Keratinocyte (primary cell): ENCODE measurements around the gene NFATC2. TPM values are rescaled to one million over a fixed set of nuclear protein-coding genes. Genes with fewer than 3 reads are reported as not detected.

Experiments used
- DNase-seq: peaks from one replicate; pipeline ENCODE4 v3.0.0-alpha.2; 2011; ENCODE audit warnings: low read depth, missing footprints, low spot score
- FAIRE-seq: peaks from 2 replicates; lab custom pipeline; 2011; peaks lifted over from hg19 to GRCh38; lab: Jason Lieb, UNC
- H2AFZ ChIP-seq: 2 replicates; pipeline ENCODE4 v1.6.0; 2012; ENCODE audit warnings: low read length, control low read depth, inconsistent platforms; ENCODE audit not compliant: control insufficient read depth
- H3K27ac ChIP-seq: 2 replicates; pipeline ENCODE4 v1.5.1; 2011; ENCODE audit warnings: low read length; ENCODE audit not compliant: control insufficient read depth, insufficient read depth
- H3K27me3 ChIP-seq: 3 replicates; pipeline ENCODE4 v1.6.0; 2011; ENCODE audit warnings: low read length; ENCODE audit not compliant: control insufficient read depth, insufficient read depth; ENCODE audit errors: extremely low read depth
- H3K36me3 ChIP-seq, 2 experiments: 2 replicates in 1 of 2; 3 replicates in 1 of 2; pipeline ENCODE4 v1.5.1; 2011; ENCODE audit warnings: low read length in 2 of 2, mild to moderate bottlenecking in 1 of 2; ENCODE audit not compliant: control insufficient read depth in 2 of 2, insufficient read depth in 2 of 2; ENCODE audit errors: extremely low read depth in 1 of 2
- H3K4me1 ChIP-seq: 3 replicates; pipeline ENCODE4 v1.5.1; 2011; ENCODE audit warnings: low read length; ENCODE audit not compliant: control insufficient read depth, insufficient read depth; ENCODE audit errors: extremely low read depth
- H3K4me2 ChIP-seq: 3 replicates; pipeline ENCODE4 v1.6.0; 2011; ENCODE audit warnings: low read depth, low read length; ENCODE audit not compliant: control insufficient read depth, insufficient read depth; ENCODE audit errors: extremely low read depth
- H3K4me3 ChIP-seq, 3 experiments: fragments of 200-600 bp in 1 of 3; sonication (generic) in 1 of 3; 2 replicates in 2 of 3; 3 replicates in 1 of 3; pipeline ENCODE4 v1.5.1; 2011 to 2016; ENCODE audit warnings: low read length in 3 of 3, mild to moderate bottlenecking in 3 of 3, control low read depth in 2 of 3, inconsistent platforms in 1 of 3, low read depth in 1 of 3, mixed read lengths in 1 of 3, mixed run types in 1 of 3, moderate library complexity in 1 of 3; ENCODE audit not compliant: control insufficient read depth in 2 of 3, insufficient read depth in 2 of 3; ENCODE audit errors: extremely low read depth in 1 of 3
- H3K79me2 ChIP-seq: 2 replicates; pipeline ENCODE4 v1.6.0; 2012; ENCODE audit warnings: low read length; ENCODE audit not compliant: control insufficient read depth, insufficient read depth
- H3K9ac ChIP-seq: 3 replicates; pipeline ENCODE4 v1.6.0; 2011; ENCODE audit warnings: low read length; ENCODE audit not compliant: control insufficient read depth, insufficient read depth; ENCODE audit errors: extremely low read depth
- H3K9me1 ChIP-seq: 3 replicates; pipeline ENCODE4 v1.6.0; 2011; ENCODE audit warnings: low read length; ENCODE audit not compliant: control insufficient read depth, insufficient read depth; ENCODE audit errors: extremely low read depth
- H3K9me3 ChIP-seq: 2 replicates; pipeline ENCODE4 v1.5.1; 2012; ENCODE audit warnings: low read depth, low read length; ENCODE audit not compliant: control insufficient read depth
- H4K20me1 ChIP-seq: 3 replicates; pipeline ENCODE4 v1.6.0; 2011; ENCODE audit warnings: low read length; ENCODE audit not compliant: control insufficient read depth, insufficient read depth; ENCODE audit errors: extremely low read depth
- EZH2 ChIP-seq: IDR thresholded peaks from one replicate; pipeline ENCODE4 v1.6.1; 2012; ENCODE audit warnings: inconsistent platforms, mild to moderate bottlenecking, low read length, moderate library complexity
- dilution Hi-C: fragments of 300-500 bp; cut with MboI; formaldehyde crosslinking; loops from one replicate; pipeline ENCODE4 v1.7.0; 2020; ENCODE audit warnings: low sequenced_read_pairs; ENCODE audit not compliant: extremely low pct_ligation_motif_present
- polyA plus RNA-seq, 5 experiments: library from polyadenylated mRNA; depleted of rRNA in 3 of 5; stranded (reverse) in 3 of 5; stranded (forward) in 1 of 5; unstranded in 1 of 5; fragments of >200 nt; gene quantifications; 1 replicate in 1 of 5; 2 replicates in 3 of 5; 3 replicates in 1 of 5; pipeline versions ENCODE4 v1.2.1 to v1.2.3, GENCODE V29; 2011 to 2012; ENCODE audit warnings: missing spikeins in 2 of 5, low read depth in 1 of 5, low replicate concordance in 1 of 5
- TF ChIP-seq, protein P1 (sequence below), 3 experiments: IDR thresholded peaks in 1 of 3; conservative IDR thresholded peaks in 1 of 3; optimal IDR thresholded peaks in 1 of 3; 2 replicates in 2 of 3; 3 replicates in 1 of 3; pipeline versions ENCODE3 to v1.5.1; 2011; ENCODE audit warnings: low read length in 3 of 3, mild to moderate bottlenecking in 3 of 3, moderate library complexity in 2 of 3, control low read depth in 1 of 3, inconsistent platforms in 1 of 3; ENCODE audit not compliant: insufficient read depth in 2 of 3; ENCODE audit errors: extremely low read depth in 1 of 3

Gene NFATC2
- polyA plus RNA-seq, 1 donor (not counting 4 experiments of a cell fraction or from before 2014, with no cell fraction given), result 0.05 TPM

DNA sequence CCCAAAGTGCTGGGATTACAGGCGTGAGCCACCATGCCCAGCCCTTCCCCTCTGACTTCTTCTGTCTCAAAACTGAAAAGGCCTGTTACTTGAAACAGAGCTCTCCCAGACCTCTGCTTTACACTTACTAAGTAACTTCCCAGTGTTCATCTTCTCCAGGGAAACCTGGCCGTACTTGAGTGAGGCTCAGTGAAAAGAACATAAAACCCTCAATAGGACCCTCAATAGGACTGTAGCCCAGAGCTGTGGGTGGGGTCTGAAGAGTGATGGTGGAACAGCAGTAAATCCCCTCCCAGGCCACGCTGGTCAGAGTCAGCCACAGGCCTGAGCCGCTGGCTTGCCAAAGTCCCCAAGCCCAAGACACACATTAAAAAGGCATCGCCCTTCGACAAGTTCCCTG, 145.4 kb downstream of the NFATC2 start:
- Histone ChIP-seq H3K4me1 (no peaks in the 10 kb centered on the region), H3K4me2 (no peak overlapping the region), H3K9me3 (no peaks in the 10 kb centered on the region), H2AFZ (no peak overlapping the region), H3K4me3 (no peak overlapping the region), H3K27me3 (peaks cover 20% of the 10 kb centered on the region), H3K27ac (no peak overlapping the region), H4K20me1 (no peaks in the 10 kb centered on the region), H3K9me1 (no peaks in the 10 kb centered on the region), H3K9ac (no peak overlapping the region), H3K79me2 (no peaks in the 10 kb centered on the region), H3K36me3 (no peaks in the 10 kb centered on the region)
- dilution Hi-C loops, result no loop called here
- DNase-seq (no peak), FAIRE-seq (no peak)
- no peak for TF ChIP-seq EZH2
- TF ChIP-seq, protein P1, sequence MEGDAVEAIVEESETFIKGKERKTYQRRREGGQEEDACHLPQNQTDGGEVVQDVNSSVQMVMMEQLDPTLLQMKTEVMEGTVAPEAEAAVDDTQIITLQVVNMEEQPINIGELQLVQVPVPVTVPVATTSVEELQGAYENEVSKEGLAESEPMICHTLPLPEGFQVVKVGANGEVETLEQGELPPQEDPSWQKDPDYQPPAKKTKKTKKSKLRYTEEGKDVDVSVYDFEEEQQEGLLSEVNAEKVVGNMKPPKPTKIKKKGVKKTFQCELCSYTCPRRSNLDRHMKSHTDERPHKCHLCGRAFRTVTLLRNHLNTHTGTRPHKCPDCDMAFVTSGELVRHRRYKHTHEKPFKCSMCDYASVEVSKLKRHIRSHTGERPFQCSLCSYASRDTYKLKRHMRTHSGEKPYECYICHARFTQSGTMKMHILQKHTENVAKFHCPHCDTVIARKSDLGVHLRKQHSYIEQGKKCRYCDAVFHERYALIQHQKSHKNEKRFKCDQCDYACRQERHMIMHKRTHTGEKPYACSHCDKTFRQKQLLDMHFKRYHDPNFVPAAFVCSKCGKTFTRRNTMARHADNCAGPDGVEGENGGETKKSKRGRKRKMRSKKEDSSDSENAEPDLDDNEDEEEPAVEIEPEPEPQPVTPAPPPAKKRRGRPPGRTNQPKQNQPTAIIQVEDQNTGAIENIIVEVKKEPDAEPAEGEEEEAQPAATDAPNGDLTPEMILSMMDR (optimal IDR thresholded peaks at IDR 0.05 in 1 of 3, IDR thresholded peaks at IDR 0.05 in 1 of 3, conservative IDR thresholded peaks at IDR 0.05 in 1 of 3; ENCODE audit: extremely low read depth in 1 of 3, insufficient read depth in 2 of 3, low read length in 3 of 3), result no peak

DNA sequence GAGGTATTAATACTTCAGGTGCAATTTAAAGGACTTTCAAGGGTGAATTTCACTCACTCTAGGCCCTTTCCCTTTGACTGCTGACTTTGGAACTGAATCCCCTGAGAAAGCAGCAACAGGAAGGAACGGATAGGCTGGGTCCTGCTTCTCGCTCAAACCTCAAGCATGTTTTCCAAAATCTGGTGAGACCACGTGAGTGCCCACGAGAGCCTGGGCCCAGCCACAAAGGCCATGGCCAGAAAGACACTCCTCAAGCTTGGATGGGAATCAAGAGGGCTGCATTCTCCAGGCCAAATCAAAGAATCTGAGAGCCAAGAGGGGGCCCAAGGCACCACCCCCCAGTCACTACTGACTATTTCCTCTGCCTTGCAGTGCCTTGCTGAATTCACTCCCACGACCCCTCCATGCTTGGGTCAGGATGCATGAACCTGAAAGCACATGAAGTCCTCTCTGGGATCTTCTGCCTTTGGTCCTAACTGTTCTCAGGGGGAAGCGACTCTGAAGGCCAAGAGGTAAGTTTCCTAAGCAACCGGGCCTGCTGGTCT, 146.1 kb downstream of the NFATC2 start:
- Histone ChIP-seq H3K9me1 (no peaks in the 10 kb centered on the region), H3K27ac (no peak overlapping the region), H4K20me1 (no peaks in the 10 kb centered on the region), H3K9me3 (no peaks in the 10 kb centered on the region), H3K36me3 (no peaks in the 10 kb centered on the region), H3K4me2 (no peak overlapping the region), H3K4me3 (no peak overlapping the region), H3K4me1 (no peaks in the 10 kb centered on the region), H3K27me3 (peaks cover 24% of the 10 kb centered on the region), H2AFZ (no peak overlapping the region), H3K79me2 (no peaks in the 10 kb centered on the region), H3K9ac (no peak overlapping the region)
- FAIRE-seq, result no peak
- dilution Hi-C loops, result no loop called here
- TF ChIP-seq, protein P1 (optimal IDR thresholded peaks at IDR 0.05 in 1 of 3, IDR thresholded peaks at IDR 0.05 in 1 of 3, conservative IDR thresholded peaks at IDR 0.05 in 1 of 3; ENCODE audit: extremely low read depth in 1 of 3, insufficient read depth in 2 of 3, low read length in 3 of 3), result no peak
- no peak for TF ChIP-seq EZH2
- no peak for DNase-seq
